ENCODE data around the gene LOXL3. TPM values are rescaled to one million over a fixed set of nuclear protein-coding genes. Genes with fewer than 3 reads are reported as not detected.
"Not testable (repeated sequence)": the region's sequence is repeated elsewhere in the genome, so short reads cannot be mapped to it uniquely, and the experiment has no call there.

The LOXL3 gene
- polyA plus RNA-seq, 1 of the 3 experiments (the other 2 are of a cell fraction) = 47.9 TPM

GRCh38 chr2:74486141-74486540 is 67.6 kb downstream of the LOXL3 start:
- Histone ChIP-seq H3K27me3 (ENCODE audit: insufficient read depth) (no peaks in the 10 kb centered on the region), H3K4me2 (no peak overlapping the region), H3K9me2 (no peaks in the 10 kb centered on the region), H4K20me1 (ENCODE audit: insufficient read depth) (no peaks in the 10 kb centered on the region), H3K27ac (ENCODE audit: low read depth in 2 of 2, low read length in 1 of 2) (no peak overlapping the region), H3K36me3 (replicated peaks in 1 of 2; ENCODE audit: control insufficient read depth in 1 of 2, insufficient read depth in 2 of 2, low read length in 1 of 2) (peaks cover 6 to 16% of the 10 kb centered on the region in 2 experiments), H3K79me2 (ENCODE audit: insufficient read depth) (peaks cover 49% of the 10 kb centered on the region), H3F3A (replicated peaks; ENCODE audit: insufficient read depth) (no peaks in the 10 kb centered on the region), H2AFZ (ENCODE audit: low read depth) (no peak overlapping the region), H3K4me3 (ENCODE audit: low read depth in 2 of 2, low read length in 1 of 2) (no peak overlapping the region), H3K9ac (no peak overlapping the region), H3K9me3 (no peaks in the 10 kb centered on the region), H3K4me1 (ENCODE audit: control insufficient read depth in 1 of 2, insufficient read depth in 2 of 2, low read depth in 1 of 2, low read length in 1 of 2) (peaks cover 7 to 11% of the 10 kb centered on the region in 2 experiments; a peak in 3 of 4 replicates)
- WGBS (ENCODE audit: low lambda C conversion rate) = 100% methylated on average over 2 of the region's 2 CpGs
- ChIA-PET POLR2A (no interaction called here), CTCF (interaction anchor here (7.5 kb wide), 1 partner anchor 101 kb away, joined by 116 read pairs; no protein-coding TSS in a partner anchor)
- no peak for DNase-seq
- TF ChIP-seq RFX5 (IDR thresholded peaks at IDR 0.05; ENCODE audit: low read length) (no peak), JUND (IDR thresholded peaks at IDR 0.05) (no peak), FOXJ3 (CRISPR knock-in tag; IDR thresholded peaks at IDR 0.05) (no peak), TEAD4 (IDR thresholded peaks at IDR 0.05; ENCODE audit: borderline replicate concordance, insufficient read depth) (no peak), GABPA (IDR thresholded peaks at IDR 0.05; ENCODE audit: low read depth) (no peak), NRF1 (IDR thresholded peaks at IDR 0.05; ENCODE audit: low read depth, low read length) (no peak), REST (IDR thresholded peaks at IDR 0.05; ENCODE audit: low read depth, low read length) (no peak), YY1 (IDR thresholded peaks at IDR 0.05; ENCODE audit: low read depth) (no peak), POLR2AphosphoS5 (IDR thresholded peaks at IDR 0.05; ENCODE audit: low read depth, low read length) (no peak), EP300 (IDR thresholded peaks at IDR 0.05; ENCODE audit: borderline replicate concordance in 1 of 2, low read depth in 1 of 2, low read length in 1 of 2) (no peak), CHD2 (IDR thresholded peaks at IDR 0.05; ENCODE audit: low read length, partially characterized antibody) (no peak), ELF1 (IDR thresholded peaks at IDR 0.05) (no peak)
- TF ChIP-seq, protein P1, sequence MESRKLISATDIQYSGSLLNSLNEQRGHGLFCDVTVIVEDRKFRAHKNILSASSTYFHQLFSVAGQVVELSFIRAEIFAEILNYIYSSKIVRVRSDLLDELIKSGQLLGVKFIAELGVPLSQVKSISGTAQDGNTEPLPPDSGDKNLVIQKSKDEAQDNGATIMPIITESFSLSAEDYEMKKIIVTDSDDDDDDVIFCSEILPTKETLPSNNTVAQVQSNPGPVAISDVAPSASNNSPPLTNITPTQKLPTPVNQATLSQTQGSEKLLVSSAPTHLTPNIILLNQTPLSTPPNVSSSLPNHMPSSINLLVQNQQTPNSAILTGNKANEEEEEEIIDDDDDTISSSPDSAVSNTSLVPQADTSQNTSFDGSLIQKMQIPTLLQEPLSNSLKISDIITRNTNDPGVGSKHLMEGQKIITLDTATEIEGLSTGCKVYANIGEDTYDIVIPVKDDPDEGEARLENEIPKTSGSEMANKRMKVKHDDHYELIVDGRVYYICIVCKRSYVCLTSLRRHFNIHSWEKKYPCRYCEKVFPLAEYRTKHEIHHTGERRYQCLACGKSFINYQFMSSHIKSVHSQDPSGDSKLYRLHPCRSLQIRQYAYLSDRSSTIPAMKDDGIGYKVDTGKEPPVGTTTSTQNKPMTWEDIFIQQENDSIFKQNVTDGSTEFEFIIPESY (IDR thresholded peaks at IDR 0.05; ENCODE audit: borderline replicate concordance, low read depth) = no peak
- TF ChIP-seq, protein P2, sequence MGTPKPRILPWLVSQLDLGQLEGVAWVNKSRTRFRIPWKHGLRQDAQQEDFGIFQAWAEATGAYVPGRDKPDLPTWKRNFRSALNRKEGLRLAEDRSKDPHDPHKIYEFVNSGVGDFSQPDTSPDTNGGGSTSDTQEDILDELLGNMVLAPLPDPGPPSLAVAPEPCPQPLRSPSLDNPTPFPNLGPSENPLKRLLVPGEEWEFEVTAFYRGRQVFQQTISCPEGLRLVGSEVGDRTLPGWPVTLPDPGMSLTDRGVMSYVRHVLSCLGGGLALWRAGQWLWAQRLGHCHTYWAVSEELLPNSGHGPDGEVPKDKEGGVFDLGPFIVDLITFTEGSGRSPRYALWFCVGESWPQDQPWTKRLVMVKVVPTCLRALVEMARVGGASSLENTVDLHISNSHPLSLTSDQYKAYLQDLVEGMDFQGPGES (IDR thresholded peaks at IDR 0.05; ENCODE audit: low read depth, low read length) = no peak
- TF ChIP-seq, protein P3, sequence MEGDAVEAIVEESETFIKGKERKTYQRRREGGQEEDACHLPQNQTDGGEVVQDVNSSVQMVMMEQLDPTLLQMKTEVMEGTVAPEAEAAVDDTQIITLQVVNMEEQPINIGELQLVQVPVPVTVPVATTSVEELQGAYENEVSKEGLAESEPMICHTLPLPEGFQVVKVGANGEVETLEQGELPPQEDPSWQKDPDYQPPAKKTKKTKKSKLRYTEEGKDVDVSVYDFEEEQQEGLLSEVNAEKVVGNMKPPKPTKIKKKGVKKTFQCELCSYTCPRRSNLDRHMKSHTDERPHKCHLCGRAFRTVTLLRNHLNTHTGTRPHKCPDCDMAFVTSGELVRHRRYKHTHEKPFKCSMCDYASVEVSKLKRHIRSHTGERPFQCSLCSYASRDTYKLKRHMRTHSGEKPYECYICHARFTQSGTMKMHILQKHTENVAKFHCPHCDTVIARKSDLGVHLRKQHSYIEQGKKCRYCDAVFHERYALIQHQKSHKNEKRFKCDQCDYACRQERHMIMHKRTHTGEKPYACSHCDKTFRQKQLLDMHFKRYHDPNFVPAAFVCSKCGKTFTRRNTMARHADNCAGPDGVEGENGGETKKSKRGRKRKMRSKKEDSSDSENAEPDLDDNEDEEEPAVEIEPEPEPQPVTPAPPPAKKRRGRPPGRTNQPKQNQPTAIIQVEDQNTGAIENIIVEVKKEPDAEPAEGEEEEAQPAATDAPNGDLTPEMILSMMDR (IDR thresholded peaks at IDR 0.05) = no peak

- H3K9me2 ChIP-seq; H4K20me1 ChIP-seq (ENCODE audit: insufficient read depth); H3K27me3 ChIP-seq (ENCODE audit: insufficient read depth); H3F3A ChIP-seq (replicated peaks; ENCODE audit: insufficient read depth); H3K9me3 ChIP-seq; H3K27ac ChIP-seq (ENCODE audit: low read depth in 2 of 2, low read length in 1 of 2); DNase-seq: not testable (repeated sequence)
- H3K4me1 ChIP-seq (ENCODE audit: control insufficient read depth in 1 of 2, insufficient read depth in 2 of 2, low read depth in 1 of 2, low read length in 1 of 2) = peaks cover 13 to 16% of the 10 kb centered on the region in 2 experiments; a peak in 3 of 4 replicates
- POLR2A ChIA-PET = interaction anchor here (0.6 to 3.5 kb wide), 12 partner anchors 11 to 92 kb away, joined by 3 to 24 read pairs (median 7); partner anchors contain the start of genes AUP1, C2orf81, HTRA2 and INO80B
- H3K79me2 ChIP-seq (ENCODE audit: insufficient read depth) = peaks cover 71% of the 10 kb centered on the region
- H3K4me2 ChIP-seq = peak overlapping the region; percentile 86
- peaks cover 8 to 15% of the 10 kb centered on the region in 2 experiments for H3K36me3 ChIP-seq (replicated peaks in 1 of 2; ENCODE audit: control insufficient read depth in 1 of 2, insufficient read depth in 2 of 2, low read length in 1 of 2)
- CTCF ChIA-PET = interaction anchor here (0.7 to 7.5 kb wide), 21 partner anchors 9 to 161 kb away, joined by 3 to 116 read pairs (median 10); partner anchors contain the start of genes AUP1, DQX1, HTRA2 and LBX2
- peak overlapping the region; percentile 79 for H3K9ac ChIP-seq
- H3K4me3 ChIP-seq (ENCODE audit: low read depth in 2 of 2, low read length in 1 of 2) = peak overlapping the region; percentile 70 to 97
- 64% methylated on average over 19 of the region's 19 CpGs for WGBS (ENCODE audit: low lambda C conversion rate)
- H2AFZ ChIP-seq (ENCODE audit: low read depth) = peak overlapping the region; percentile 86
Measured at GRCh38 chr2:74483675-74484164, 70.0 kb downstream of the LOXL3 start.
